ENCODE results near the gene GNPTAB. TPM values are rescaled to one million over a fixed set of nuclear protein-coding genes. Genes with fewer than 3 reads are reported as not detected.

The GNPTAB gene
- total RNA-seq (2016; rRNA removed; fragmentation: Illumina TruSeq; extraction: Trizol), result 19.4 and 23.0 TPM in 2 replicates
- total RNA-seq (2016; cell fraction: cytosol; rRNA removed; fragmentation: Illumina TruSeq; extraction: Trizol; ENCODE audit: low read depth), result 12.6 and 12.8 TPM in 2 replicates
- total RNA-seq (2016; cell fraction: insoluble cytoplasmic fraction; rRNA removed; fragmentation: Illumina TruSeq; extraction: Trizol), result 20.1 and 20.3 TPM in 2 replicates
- 21.4 and 29.8 TPM in 2 replicates for total RNA-seq (2016; cell fraction: membrane; rRNA removed; fragmentation: Illumina TruSeq; extraction: Trizol)
- total RNA-seq (2016; cell fraction: nucleus; rRNA removed; fragmentation: Illumina TruSeq; extraction: Trizol), result 19.1 and 24.0 TPM in 2 replicates
- 10.4 and 13.6 TPM in 2 replicates for polyA plus RNA-seq (2011; rRNA removed)
- polyA plus RNA-seq (2011; cell fraction: cytosol; rRNA removed), result 7.1 and 11.0 TPM in 2 replicates
- polyA plus RNA-seq (2011; cell fraction: nucleus; rRNA removed), result 6.4 and 7.0 TPM in 2 replicates
- polyA plus RNA-seq (2012), result 12.2 and 13.2 TPM in 2 replicates
- polyA plus RNA-seq (2016; cell fraction: cytosol; fragmentation: Illumina TruSeq; extraction: Trizol; ENCODE audit: low read depth), result 15.5 and 16.7 TPM in 2 replicates
- 15.6 and 15.9 TPM in 2 replicates for polyA plus RNA-seq (2016; cell fraction: insoluble cytoplasmic fraction; fragmentation: Illumina TruSeq; extraction: Trizol; ENCODE audit: low read depth)
- polyA plus RNA-seq (2016; cell fraction: membrane; fragmentation: Illumina TruSeq; extraction: Trizol; ENCODE audit: low read depth), result 18.2 and 19.1 TPM in 2 replicates
- polyA plus RNA-seq (2016; cell fraction: nucleus; fragmentation: Illumina TruSeq; extraction: Trizol; ENCODE audit: insufficient read depth, low read depth), result 19.0 and 19.8 TPM in 2 replicates
- 16.1 and 37.9 TPM in 2 replicates for polyA minus RNA-seq (2011; rRNA and poly(A)+ RNA removed; ENCODE audit: low replicate concordance)
- polyA minus RNA-seq (2011; cell fraction: cytosol; rRNA and poly(A)+ RNA removed), result 9.1 and 14.1 TPM in 2 replicates
- polyA minus RNA-seq (2011; cell fraction: nucleus; rRNA and poly(A)+ RNA removed), result 20.2 and 20.3 TPM in 2 replicates
- percentile 54 among the genes with signal in this experiment for Bru-seq, nascent RNA
- percentile 68 among the genes with signal in this experiment for BruChase-seq, experiment 1, labeled RNA remaining after a 6-hour chase
- BruChase-seq, experiment 2, labeled RNA remaining after a 2-hour chase, result percentile 56 among the genes with signal in this experiment
- long read RNA-seq, experiment 1, full-length matches to known transcripts, result 1 of 3 reads
- long read RNA-seq, experiment 1, partial matches to known transcripts, result 1 of 3 reads
- long read RNA-seq, experiment 1, other reads (novel, unspliced or antisense), result 1 of 3 reads
- long read RNA-seq, experiment 2, full-length matches to known transcripts, result 2 of 22 reads
- long read RNA-seq, experiment 2, partial matches to known transcripts, result 8 of 22 reads
- long read RNA-seq, experiment 2, other reads (novel, unspliced or antisense), result 12 of 22 reads

- H3K9me3 ChIP-seq (ENCODE audit: low read length), result no peaks in the 10 kb centered on the region
- peak within 1 kb of the TSS; percentile 97 for H3K4me2 ChIP-seq (ENCODE audit: low read depth, low read length)
- H3K79me2 ChIP-seq (ENCODE audit: insufficient read depth, low read length), result peaks cover 7% of the 10 kb centered on the region
- ChIA-PET POLR2A (interaction anchor here (0.9 to 1.5 kb wide), 4 partner anchors 9 to 420 kb away, joined by 3 to 6 read pairs (median 4); partner anchors contain the start of gene DRAM1), CTCF (ENCODE audit: low intra/inter-chr PET ratio, low total read pairs) (interaction anchor here (0.6 to 2.3 kb wide), 2 partner anchors 56 to 416 kb away, joined by 3 to 20 read pairs; no protein-coding TSS in a partner anchor)
- BruUV-seq (replicated peaks), result no TSS peak
- peaks cover 26% of the 10 kb centered on the region for H3K4me1 ChIP-seq (ENCODE audit: insufficient read depth, low read length)
- H3K4me3 ChIP-seq (replicated peaks in 1 of 3; ENCODE audit: insufficient read depth in 1 of 3, low read depth in 2 of 3, low read length in 3 of 3), result peak within 1 kb of the TSS; percentile 92 to 97 (median 94)
- peak within 1 kb of the TSS; percentile 98 for H2AFZ ChIP-seq (ENCODE audit: low read length)
- intact Hi-C loops (cut with micrococcal nuclease; ENCODE audit: unreplicated experiment), result loop anchor here (1.0 to 5.0 kb wide), 4 partner anchors 9 to 423 kb away; partner anchors contain the start of gene ARL1
- H3K27ac ChIP-seq (ENCODE audit: extremely low read length, insufficient read depth, low read length), result peak within 1 kb of the TSS; percentile 44
- H3K9ac ChIP-seq (ENCODE audit: insufficient read depth, low read depth, low read length), result peak within 1 kb of the TSS; percentile 74
- in situ Hi-C loops (cut with HindIII; ENCODE audit: extremely low pct_ligation_motif_present, low pct_unique_long_range_greater_than_20kb), result loop anchor here (10.0 kb wide), 1 partner anchor 416 kb away; no protein-coding TSS in a partner anchor
- no peaks in the 10 kb centered on the region; a peak in 1 of 5 replicates for H3K27me3 ChIP-seq (ENCODE audit: control insufficient read depth in 1 of 2, insufficient read depth in 2 of 2, low read length in 2 of 2)
- no peaks in the 10 kb centered on the region for H4K20me1 ChIP-seq (ENCODE audit: insufficient read depth, low read length)
- H3K36me3 ChIP-seq (replicated peaks in 1 of 2; ENCODE audit: control insufficient read depth in 1 of 2, insufficient read depth in 2 of 2, low read length in 2 of 2), result no peaks in the 10 kb centered on the region
- FAIRE-seq (peak; percentile 72), DNase-seq (ENCODE audit: low spot score) (peak; percentile 87), ATAC-seq (peak; percentile 97)
- 0% methylated on average over 19 of the region's 96 CpGs for WGBS (ENCODE audit: low lambda C conversion rate)
- no peak for TF ChIP-seq ZNF121 (CRISPR knock-in tag; IDR thresholded peaks at IDR 0.05)
- TF ChIP-seq MAZ (IDR thresholded peaks at IDR 0.05; ENCODE audit: borderline replicate concordance, low read depth, low read length), result 0 out of 2 replicates have a peak, but pooled peaks have one; percentile 21
- TF ChIP-seq MAZ (CRISPR knock-in tag; IDR thresholded peaks at IDR 0.05; ENCODE audit: low read depth), result peak; percentile 22
- peak; percentile 78 for TF ChIP-seq ZMYM4 (CRISPR knock-in tag; IDR thresholded peaks at IDR 0.05)
- no peak for TF ChIP-seq ZNF33A (CRISPR knock-in tag; IDR thresholded peaks at IDR 0.05; ENCODE audit: borderline replicate concordance)
- no peak for TF ChIP-seq HNRNPL (IDR thresholded peaks at IDR 0.05; ENCODE audit: low read depth, low read length)
- no peak for TF ChIP-seq ATM (IDR thresholded peaks at IDR 0.05; ENCODE audit: borderline replicate concordance)
- no peak for TF ChIP-seq ATF4 (CRISPR knock-in tag; IDR thresholded peaks at IDR 0.05)
- no peak for TF ChIP-seq ZNF3 (CRISPR knock-in tag; IDR thresholded peaks at IDR 0.05)
- no peak for TF ChIP-seq SALL2 (CRISPR knock-in tag; IDR thresholded peaks at IDR 0.05)
- no peak for TF ChIP-seq ZNF605 (CRISPR knock-in tag; IDR thresholded peaks at IDR 0.05)
- no peak for TF ChIP-seq CEBPB (IDR thresholded peaks at IDR 0.05; ENCODE audit: borderline replicate concordance, low read depth, low read length)
- TF ChIP-seq CENPBD1 (CRISPR knock-in tag; IDR thresholded peaks at IDR 0.05; ENCODE audit: borderline replicate concordance, low read depth), result no peak
- peak; percentile 80; the same call in 1 of the 2 replicates for TF ChIP-seq IRF9 (CRISPR knock-in tag; IDR thresholded peaks at IDR 0.05; ENCODE audit: borderline replicate concordance)
- TF ChIP-seq SAP130 (CRISPR knock-in tag; IDR thresholded peaks at IDR 0.05; ENCODE audit: low read depth), result peak; percentile 34
These were observed at the start of gene GNPTAB for GRCh38 chr12:101830367-101831325. GNPTAB (minus strand) TSS chr12:101830959; CDS start chr12:101830675, 284 bp downstream.
